Thyroid gland (tissue), 4 donors: ENCODE data around the gene CRIM1.

Source experiments
- CTCF ChIP-seq, 6 experiments: fragments of 200-600 bp in 3 of 6; fragments of 450-650 bp in 3 of 6; sonication (generic) in 3 of 6; IDR thresholded peaks; one replicate each; pipeline ENCODE4 v1.5.1; 2016 to 2019; ENCODE audit warnings: antibody characterized with exemption in 6 of 6, mild to moderate bottlenecking in 2 of 6, inconsistent platforms in 1 of 6, moderate library complexity in 1 of 6
- POLR2A ChIP-seq, 2 donors: fragments of 450-650 bp; IDR thresholded peaks; one replicate each; pipeline ENCODE4 v1.6.1; 2017; ENCODE audit warnings: antibody characterized with exemption in 2 of 2, mild to moderate bottlenecking in 2 of 2, moderate library complexity in 1 of 2

GRCh38 chr2:36597003-36597531 is 241.5 kb downstream of the CRIM1 start:
- no peak for TF ChIP-seq CTCF (IDR thresholded peaks at IDR 0.05)
- TF ChIP-seq POLR2A (IDR thresholded peaks at IDR 0.05), result no peak
